ENCODE measurements around the gene BTNL2.

The BTNL2 gene

GRCh38 chr6:32431142-32431541 is 24.2 kb upstream of the BTNL2 start:
- DNase-seq (ENCODE audit: extremely low spot score), result no peak
- TF ChIP-seq NFRKB (IDR thresholded peaks at IDR 0.05) (no peak), HDGF (IDR thresholded peaks at IDR 0.05; ENCODE audit: borderline replicate concordance) (no peak)
- ChIA-PET CTCF (interaction anchor here (0.7 to 1.2 kb wide), 4 partner anchors 184 to 355 kb away, joined by 3 read pairs; no protein-coding TSS in a partner anchor), POLR2A (no interaction called here)

DNA sequence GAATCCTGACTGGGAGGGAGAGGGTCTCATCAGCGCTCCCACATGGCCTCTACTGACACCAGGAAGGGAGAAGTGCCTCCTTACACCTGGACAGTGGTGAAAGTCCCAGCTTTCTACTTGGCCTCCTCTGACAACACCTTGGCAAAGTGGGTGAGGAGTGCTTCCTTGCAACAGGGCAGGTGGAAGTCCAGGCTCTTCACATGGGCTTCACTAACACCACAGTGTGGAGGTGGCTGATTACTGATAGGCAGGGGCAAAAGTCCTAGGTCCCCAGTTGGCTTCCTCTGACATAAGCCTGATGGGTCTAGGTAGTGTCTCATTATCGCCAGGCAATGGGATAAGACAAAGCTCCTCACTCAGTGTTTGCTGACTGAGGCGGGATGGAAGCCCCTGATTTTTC is 23.2 kb upstream of the BTNL2 start:
- TF ChIP-seq L3MBTL2 (conservative IDR thresholded peaks at IDR 0.05) (no peak), CTBP1 (IDR thresholded peaks at IDR 0.05; ENCODE audit: borderline replicate concordance) (no peak), ZNF384 (IDR thresholded peaks at IDR 0.05) (no peak), PKNOX1 (IDR thresholded peaks at IDR 0.05) (no peak), SUZ12 (IDR thresholded peaks at IDR 0.05) (no peak), SP1 (IDR thresholded peaks at IDR 0.05) (no peak), ELF4 (IDR thresholded peaks at IDR 0.05) (no peak), BHLHE40 (IDR thresholded peaks at IDR 0.05; ENCODE audit: borderline replicate concordance) (no peak), FOXA1 (IDR thresholded peaks at IDR 0.05) (no peak), FOXM1 (IDR thresholded peaks at IDR 0.05; ENCODE audit: borderline replicate concordance) (no peak), TARDBP (IDR thresholded peaks at IDR 0.05) (no peak), ARNT (IDR thresholded peaks at IDR 0.05) (no peak)
- CTCF ChIA-PET, result no interaction called here
- POLR2A ChIA-PET, result no interaction called here
- DNase-seq (ENCODE audit: extremely low spot score), result no peak

GRCh38 chr6:32427934-32428474 is 21.0 kb upstream of the BTNL2 start:
- POLR2A ChIA-PET, result no interaction called here
- no peak for DNase-seq (ENCODE audit: extremely low spot score)
- no peak for TF ChIP-seq FOXA1 (IDR thresholded peaks at IDR 0.05)
- no peak for TF ChIP-seq PKNOX1 (IDR thresholded peaks at IDR 0.05)
- TF ChIP-seq FOXK2 (IDR thresholded peaks at IDR 0.05), result no peak
- TF ChIP-seq NFRKB (IDR thresholded peaks at IDR 0.05), result no peak
- TF ChIP-seq BHLHE40 (IDR thresholded peaks at IDR 0.05; ENCODE audit: borderline replicate concordance), result no peak
- TF ChIP-seq LEF1 (IDR thresholded peaks at IDR 0.05; ENCODE audit: borderline replicate concordance), result no peak
- no peak for TF ChIP-seq CTBP1 (IDR thresholded peaks at IDR 0.05; ENCODE audit: borderline replicate concordance)
- TF ChIP-seq ARNT (IDR thresholded peaks at IDR 0.05), result no peak
- no peak for TF ChIP-seq HDGF (IDR thresholded peaks at IDR 0.05; ENCODE audit: borderline replicate concordance)
- TF ChIP-seq ZNF384 (IDR thresholded peaks at IDR 0.05), result no peak
- no peak for TF ChIP-seq SUZ12 (IDR thresholded peaks at IDR 0.05)
- no peak for TF ChIP-seq ELF4 (IDR thresholded peaks at IDR 0.05)
- no peak for TF ChIP-seq L3MBTL2 (conservative IDR thresholded peaks at IDR 0.05)
- TF ChIP-seq FOXM1 (IDR thresholded peaks at IDR 0.05; ENCODE audit: borderline replicate concordance), result no peak
- no peak for TF ChIP-seq SP1 (IDR thresholded peaks at IDR 0.05)
- no peak for TF ChIP-seq TARDBP (IDR thresholded peaks at IDR 0.05)
- CTCF ChIA-PET, result no interaction called here

DNA sequence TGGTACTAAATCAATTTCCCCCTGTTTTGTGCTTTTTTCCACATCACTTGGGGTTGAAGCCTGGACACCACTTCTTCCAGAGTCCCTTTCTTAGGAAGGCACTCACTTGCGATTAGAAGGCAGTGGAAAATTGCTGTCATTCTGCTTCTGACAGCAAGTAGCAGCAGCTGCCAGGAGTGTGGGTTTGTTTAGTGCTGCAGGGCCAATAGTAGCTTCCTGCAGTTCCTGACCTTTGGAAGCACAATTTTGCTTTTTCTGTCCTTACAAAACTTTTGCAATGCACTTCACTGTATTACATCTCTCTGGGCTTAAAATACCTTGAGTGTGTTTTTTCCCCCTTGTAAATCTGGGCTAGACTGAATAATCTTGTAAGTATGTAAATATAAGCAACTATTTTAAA is 20.2 kb upstream of the BTNL2 start:
- TF ChIP-seq FOXA1 (IDR thresholded peaks at IDR 0.05) (no peak), NFRKB (IDR thresholded peaks at IDR 0.05) (no peak), L3MBTL2 (conservative IDR thresholded peaks at IDR 0.05) (no peak), ARNT (IDR thresholded peaks at IDR 0.05) (no peak), PKNOX1 (IDR thresholded peaks at IDR 0.05) (no peak), BHLHE40 (IDR thresholded peaks at IDR 0.05; ENCODE audit: borderline replicate concordance) (no peak), CTBP1 (IDR thresholded peaks at IDR 0.05; ENCODE audit: borderline replicate concordance) (no peak), ELF4 (IDR thresholded peaks at IDR 0.05) (no peak), FOXM1 (IDR thresholded peaks at IDR 0.05; ENCODE audit: borderline replicate concordance) (no peak), SUZ12 (IDR thresholded peaks at IDR 0.05) (no peak), SP1 (IDR thresholded peaks at IDR 0.05) (no peak), ZNF384 (IDR thresholded peaks at IDR 0.05) (no peak), TARDBP (IDR thresholded peaks at IDR 0.05) (no peak), HDGF (IDR thresholded peaks at IDR 0.05; ENCODE audit: borderline replicate concordance) (no peak), FOXK2 (IDR thresholded peaks at IDR 0.05) (no peak), LEF1 (IDR thresholded peaks at IDR 0.05; ENCODE audit: borderline replicate concordance) (no peak)
- no peak for DNase-seq (ENCODE audit: extremely low spot score)
- ChIA-PET POLR2A (no interaction called here), CTCF (interaction anchor here (1.0 kb wide), 1 partner anchor 273 kb away, joined by 3 read pairs; no protein-coding TSS in a partner anchor)

DNA sequence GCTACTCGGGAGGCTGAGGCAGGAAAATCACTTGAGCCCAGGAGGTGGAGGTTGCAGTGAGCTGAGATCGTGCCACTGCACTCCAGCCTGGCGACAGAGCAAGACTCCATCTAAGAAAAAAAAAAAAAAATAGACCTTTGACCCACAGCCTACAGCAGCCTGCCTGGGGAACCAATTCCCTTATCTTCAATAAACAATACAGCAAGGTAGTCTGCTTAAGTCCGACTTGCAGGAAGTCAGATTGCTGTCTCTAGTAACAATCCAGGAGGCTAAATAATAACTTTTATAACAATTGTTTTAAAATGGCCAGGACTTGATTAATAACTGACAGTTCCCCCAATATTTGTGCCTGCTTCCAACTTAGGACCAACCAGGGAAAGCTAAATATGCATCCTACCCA is 19.4 kb upstream of the BTNL2 start:
- no peak for TF ChIP-seq L3MBTL2 (conservative IDR thresholded peaks at IDR 0.05)
- no peak for TF ChIP-seq FOXK2 (IDR thresholded peaks at IDR 0.05)
- no peak for TF ChIP-seq SP1 (IDR thresholded peaks at IDR 0.05)
- no peak for TF ChIP-seq ELF4 (IDR thresholded peaks at IDR 0.05)
- no peak for TF ChIP-seq HDGF (IDR thresholded peaks at IDR 0.05; ENCODE audit: borderline replicate concordance)
- TF ChIP-seq LEF1 (IDR thresholded peaks at IDR 0.05; ENCODE audit: borderline replicate concordance), result no peak
- no peak for TF ChIP-seq CTBP1 (IDR thresholded peaks at IDR 0.05; ENCODE audit: borderline replicate concordance)
- TF ChIP-seq BHLHE40 (IDR thresholded peaks at IDR 0.05; ENCODE audit: borderline replicate concordance), result no peak

DNA sequence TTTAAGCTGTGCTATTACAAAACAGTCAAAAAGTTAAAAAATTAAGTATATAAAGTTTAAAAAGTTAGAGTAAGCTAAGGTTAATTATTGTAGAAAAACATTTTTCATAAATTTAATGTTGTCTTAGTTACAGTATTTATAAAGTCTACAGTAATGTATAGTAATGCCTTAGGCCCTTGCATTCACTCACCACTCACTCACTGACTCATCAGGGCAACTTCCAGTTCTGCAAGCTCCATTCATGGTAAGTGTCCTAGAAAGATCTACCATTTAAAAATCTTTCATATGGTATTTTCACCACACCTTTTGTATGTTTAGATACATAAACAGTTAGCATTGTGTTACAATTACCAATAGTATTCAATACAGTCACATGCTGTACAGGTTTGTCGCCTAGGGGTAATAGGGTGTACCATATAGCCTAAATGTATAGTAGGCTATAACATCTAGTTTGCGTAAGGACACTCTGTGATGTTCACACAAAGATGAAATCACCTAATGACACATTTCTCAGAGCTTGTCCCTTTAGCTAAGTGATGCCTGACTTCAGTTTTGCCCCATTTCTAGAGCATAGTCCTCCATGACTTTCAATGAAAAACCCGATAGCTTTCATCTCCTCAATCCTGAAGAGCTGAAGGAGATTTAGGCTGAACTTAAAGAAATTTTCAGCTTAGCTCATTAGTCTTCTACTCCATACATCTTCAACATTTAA is 17.8 kb upstream of the BTNL2 start:
- ChIA-PET CTCF (interaction anchor here (1.6 kb wide), 1 partner anchor 8 kb away, joined by 3 read pairs; no protein-coding TSS in a partner anchor), POLR2A (interaction anchor here (1.6 kb wide), 1 partner anchor 208 kb away, joined by 4 read pairs; no protein-coding TSS in a partner anchor)
- no peak for TF ChIP-seq FOXM1 (IDR thresholded peaks at IDR 0.05; ENCODE audit: borderline replicate concordance)
- TF ChIP-seq ZNF384 (IDR thresholded peaks at IDR 0.05), result no peak
- TF ChIP-seq TARDBP (IDR thresholded peaks at IDR 0.05), result no peak
- no peak for TF ChIP-seq FOXA1 (IDR thresholded peaks at IDR 0.05)
- no peak for TF ChIP-seq SP1 (IDR thresholded peaks at IDR 0.05)
- no peak for TF ChIP-seq FOXK2 (IDR thresholded peaks at IDR 0.05)
- no peak for TF ChIP-seq PKNOX1 (IDR thresholded peaks at IDR 0.05)
- no peak for TF ChIP-seq SUZ12 (IDR thresholded peaks at IDR 0.05)
- TF ChIP-seq ARNT (IDR thresholded peaks at IDR 0.05), result no peak
- TF ChIP-seq ELF4 (IDR thresholded peaks at IDR 0.05), result no peak
- no peak for TF ChIP-seq BHLHE40 (IDR thresholded peaks at IDR 0.05; ENCODE audit: borderline replicate concordance)
- no peak for DNase-seq (ENCODE audit: extremely low spot score)

More for the DNA sequence above, 19.4 kb upstream of the BTNL2 start:
- ChIA-PET CTCF (interaction anchor here (0.6 to 1.0 kb wide), 2 partner anchors 274 to 619 kb away, joined by 3 to 7 read pairs; no protein-coding TSS in a partner anchor), POLR2A (no interaction called here)
- DNase-seq (ENCODE audit: extremely low spot score), result no peak
